Naive B cell (primary cell): ENCODE measurements around the gene TSHZ2. TPM values are rescaled to one million over a fixed set of nuclear protein-coding genes. Genes with fewer than 3 reads are reported as not detected.

Experiments
- ATAC-seq, 2 donors: fragments of 150-1000 bp; cut with Tn5 transposase; 2 replicates each; pipeline ENCODE4 v1.10.0; 2021; ENCODE audit warnings: low read depth in 2 of 2, mild to moderate bottlenecking in 2 of 2, moderate library complexity in 2 of 2
- DNase-seq: peaks from one replicate; pipeline ENCODE4 v3.0.0; 2022
- H3K27ac Mint-ChIP-seq, 6 donors: one replicate each; pipeline ENCODE4 v1.8.0; 2020 to 2022; ENCODE audit warnings: mild to moderate bottlenecking in 6 of 6, mixed read lengths in 6 of 6, moderate library complexity in 5 of 6, inconsistent platforms in 2 of 6
- H3K27me3 Mint-ChIP-seq, 3 donors: one replicate each; pipeline ENCODE4 v1.8.0; 2021 to 2022; ENCODE audit warnings: mixed read lengths in 3 of 3, mild to moderate bottlenecking in 1 of 3
- H3K36me3 Mint-ChIP-seq, 2 donors: one replicate each; pipeline ENCODE4 v1.8.0; 2020 to 2022; ENCODE audit warnings: mixed read lengths in 2 of 2, inconsistent platforms in 1 of 2, mild to moderate bottlenecking in 1 of 2
- H3K4me1 Mint-ChIP-seq, 3 donors: one replicate each; pipeline ENCODE4 v1.8.0; 2020 to 2022; ENCODE audit warnings: mixed read lengths in 3 of 3, inconsistent platforms in 1 of 3, mild to moderate bottlenecking in 1 of 3, moderate library complexity in 1 of 3
- H3K4me3 Mint-ChIP-seq, 8 donors: one replicate each; pipeline ENCODE4 v1.8.0; 2020 to 2022; ENCODE audit warnings: mild to moderate bottlenecking in 8 of 8, mixed read lengths in 8 of 8, moderate library complexity in 8 of 8, inconsistent platforms in 2 of 8
- H3K9me3 Mint-ChIP-seq, 7 donors: one replicate each; pipeline ENCODE4 v1.8.0; 2020 to 2022; ENCODE audit warnings: mixed read lengths in 7 of 7, mild to moderate bottlenecking in 5 of 7, inconsistent platforms in 2 of 7, moderate library complexity in 1 of 7
- polyA plus RNA-seq, 6 donors: library from polyadenylated mRNA; unstranded; fragments of 300-500 nt; fragmentation: Illumina TruSeq; gene quantifications; one replicate each; pipeline ENCODE4 v1.2.3, GENCODE V29; 2021; ENCODE audit warnings: low read depth in 6 of 6

The TSHZ2 gene
- polyA plus RNA-seq, 6 donors from 2014 or later = 0.04 to 0.32 (median 0.13) TPM; not detected in 2

DNA sequence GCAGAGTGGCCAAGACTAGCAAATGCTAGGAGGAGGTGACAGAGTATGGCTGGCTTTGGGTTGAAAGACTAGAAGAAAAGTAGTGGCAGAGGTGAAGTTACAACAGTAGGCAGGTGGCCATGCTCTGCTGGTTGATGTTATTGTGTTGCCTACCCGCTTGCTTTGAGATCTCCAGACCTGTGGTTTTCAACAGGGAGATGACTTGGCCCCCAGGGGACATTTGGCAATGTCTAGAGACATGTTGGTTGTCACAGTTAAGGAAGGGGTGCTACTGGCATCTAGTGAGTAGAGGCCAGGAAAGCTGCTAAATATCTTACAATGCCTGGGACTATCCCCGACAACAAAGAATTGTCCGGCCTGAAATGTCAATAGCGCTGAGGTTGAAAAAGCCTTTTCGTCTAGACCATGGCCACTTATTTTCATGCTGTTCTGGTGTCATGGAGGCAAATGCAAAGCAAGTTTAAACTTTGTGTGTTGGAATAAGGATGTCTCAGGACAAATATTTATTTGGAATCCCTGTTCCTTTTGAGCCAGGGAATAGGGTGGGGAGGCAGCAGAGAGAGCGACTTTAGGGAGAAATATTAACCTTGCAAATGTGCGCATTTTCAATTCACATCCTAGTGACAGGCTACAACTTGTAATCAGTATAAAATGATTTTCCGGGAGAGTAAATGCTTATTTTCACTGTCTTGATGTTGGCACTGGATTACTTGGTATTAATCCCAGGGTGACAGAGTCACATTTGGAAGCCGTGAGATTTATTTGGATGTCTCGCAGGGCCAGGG lies 417.6 kb downstream of the TSHZ2 start:
- DNase-seq (no peak), ATAC-seq (no peak)
- Mint-ChIP-seq H3K9me3 (peaks cover 0 to 3% (median 0%) of the 10 kb centered on the region in 7 donors), H3K27ac (no peak overlapping the region), H3K4me3 (no peak overlapping the region), H3K27me3 (peaks cover 11 to 33% (median 22%) of the 10 kb centered on the region in 3 donors), H3K4me1 (no peaks in the 10 kb centered on the region), H3K36me3 (no peaks in the 10 kb centered on the region)

- Mint-ChIP-seq H3K27me3 (peaks cover 22 to 44% (median 31%) of the 10 kb centered on the region in 3 donors), H3K4me3 (no peak overlapping the region), H3K9me3 (peaks cover 0 to 3% (median 0%) of the 10 kb centered on the region in 7 donors), H3K36me3 (no peaks in the 10 kb centered on the region), H3K27ac (no peak overlapping the region), H3K4me1 (no peaks in the 10 kb centered on the region)
- DNase-seq = no peak
- ATAC-seq = no peak
These were observed 418.6 kb downstream of the TSHZ2 start for GRCh38 chr20:53390770-53391169.

GRCh38 chr20:53394433-53394832 lies 422.3 kb downstream of the TSHZ2 start:
- H3K27me3 Mint-ChIP-seq = peaks cover 25 to 40% (median 29%) of the 10 kb centered on the region in 3 donors

DNA sequence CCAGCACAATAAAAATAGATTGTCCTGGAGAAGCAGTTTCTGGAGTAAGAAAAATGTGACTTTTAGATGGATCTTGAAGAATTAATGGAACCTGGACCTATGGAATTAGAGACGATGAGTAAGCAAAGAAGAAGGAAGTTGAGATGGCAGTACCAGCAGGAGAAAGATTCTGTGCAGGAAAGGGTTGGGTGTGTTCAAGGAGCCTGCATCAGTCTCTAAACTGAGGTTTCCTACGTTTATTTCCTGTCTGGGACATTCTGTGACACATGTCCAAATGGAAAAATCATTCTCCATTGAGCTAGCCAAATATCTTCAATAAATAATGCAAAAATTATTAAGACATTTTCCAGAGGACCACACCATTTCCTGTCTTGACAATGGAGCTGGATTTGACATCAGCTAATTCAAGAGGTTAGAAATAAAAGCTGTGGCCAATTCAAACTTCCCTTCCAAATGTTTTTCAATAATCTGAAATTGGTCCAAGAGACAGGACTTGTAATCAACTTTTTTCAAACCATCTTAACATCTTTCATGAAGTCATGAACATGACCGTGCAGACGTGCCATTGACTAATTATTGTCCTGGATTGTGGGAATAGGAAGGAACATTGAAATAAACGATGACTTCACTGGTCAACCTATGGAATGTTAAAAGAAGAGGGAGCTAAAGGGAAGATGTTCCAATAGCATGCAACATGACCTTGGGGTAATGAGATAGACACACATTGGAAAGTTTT lies 423.2 kb downstream of the TSHZ2 start:
- peaks cover 25 to 31% (median 28%) of the 10 kb centered on the region in 3 donors for H3K27me3 Mint-ChIP-seq
- H3K27ac Mint-ChIP-seq = no peak overlapping the region
- H3K4me1 Mint-ChIP-seq = no peaks in the 10 kb centered on the region
- DNase-seq (no peak), ATAC-seq (no peak)
- H3K4me3 Mint-ChIP-seq = no peak overlapping the region
- H3K9me3 Mint-ChIP-seq = peaks cover 0 to 5% (median under 1%) of the 10 kb centered on the region in 7 donors
- H3K36me3 Mint-ChIP-seq = no peaks in the 10 kb centered on the region

More at GRCh38 chr20:53394433-53394832, 422.3 kb downstream of the TSHZ2 start:
- Mint-ChIP-seq H3K36me3 (no peaks in the 10 kb centered on the region), H3K9me3 (peaks cover 0 to 3% (median 0%) of the 10 kb centered on the region in 7 donors), H3K4me1 (no peaks in the 10 kb centered on the region), H3K27ac (no peak overlapping the region), H3K4me3 (no peak overlapping the region)
- ATAC-seq = no peak
- no peak for DNase-seq

DNA sequence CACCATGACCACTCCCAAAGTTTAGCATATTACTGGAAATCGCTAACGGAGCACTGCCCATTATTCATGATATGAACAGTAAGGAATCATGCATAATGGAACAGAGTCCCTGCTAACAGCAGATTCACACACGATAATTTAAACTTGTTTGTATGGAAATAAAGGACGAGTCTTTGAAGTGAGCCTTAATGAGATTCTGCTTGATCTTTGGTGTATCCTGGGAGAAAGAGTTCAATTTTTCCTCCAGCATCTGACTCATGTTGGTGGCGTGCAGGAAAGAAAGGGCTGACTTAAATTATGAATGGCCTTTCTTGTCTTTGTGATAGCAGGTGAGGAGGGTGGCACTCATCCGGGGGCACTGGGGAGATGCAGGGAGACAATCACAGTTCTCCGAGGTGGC lies 426.9 kb downstream of the TSHZ2 start:
- ATAC-seq (no peak), DNase-seq (no peak)
- H3K9me3 Mint-ChIP-seq = peaks cover 3 to 30% (median 15%) of the 10 kb centered on the region in 7 donors
- no peak overlapping the region for H3K4me3 Mint-ChIP-seq
- H3K36me3 Mint-ChIP-seq = peaks cover 5 to 9% of the 10 kb centered on the region in 2 donors
- H3K4me1 Mint-ChIP-seq = no peaks in the 10 kb centered on the region
- H3K27me3 Mint-ChIP-seq = peaks cover 19 to 36% (median 29%) of the 10 kb centered on the region in 3 donors
- no peak overlapping the region for H3K27ac Mint-ChIP-seq

- DNase-seq (no peak), ATAC-seq (no peak)
- Mint-ChIP-seq H3K4me3 (no peak overlapping the region), H3K36me3 (peaks cover 5 to 9% of the 10 kb centered on the region in 2 donors), H3K27me3 (peaks cover 15 to 33% (median 31%) of the 10 kb centered on the region in 3 donors), H3K9me3 (peaks cover 7 to 30% (median 15%) of the 10 kb centered on the region in 7 donors), H3K4me1 (no peaks in the 10 kb centered on the region), H3K27ac (no peak overlapping the region)
These were observed 427.6 kb downstream of the TSHZ2 start for GRCh38 chr20:53399592-53400335.

DNA sequence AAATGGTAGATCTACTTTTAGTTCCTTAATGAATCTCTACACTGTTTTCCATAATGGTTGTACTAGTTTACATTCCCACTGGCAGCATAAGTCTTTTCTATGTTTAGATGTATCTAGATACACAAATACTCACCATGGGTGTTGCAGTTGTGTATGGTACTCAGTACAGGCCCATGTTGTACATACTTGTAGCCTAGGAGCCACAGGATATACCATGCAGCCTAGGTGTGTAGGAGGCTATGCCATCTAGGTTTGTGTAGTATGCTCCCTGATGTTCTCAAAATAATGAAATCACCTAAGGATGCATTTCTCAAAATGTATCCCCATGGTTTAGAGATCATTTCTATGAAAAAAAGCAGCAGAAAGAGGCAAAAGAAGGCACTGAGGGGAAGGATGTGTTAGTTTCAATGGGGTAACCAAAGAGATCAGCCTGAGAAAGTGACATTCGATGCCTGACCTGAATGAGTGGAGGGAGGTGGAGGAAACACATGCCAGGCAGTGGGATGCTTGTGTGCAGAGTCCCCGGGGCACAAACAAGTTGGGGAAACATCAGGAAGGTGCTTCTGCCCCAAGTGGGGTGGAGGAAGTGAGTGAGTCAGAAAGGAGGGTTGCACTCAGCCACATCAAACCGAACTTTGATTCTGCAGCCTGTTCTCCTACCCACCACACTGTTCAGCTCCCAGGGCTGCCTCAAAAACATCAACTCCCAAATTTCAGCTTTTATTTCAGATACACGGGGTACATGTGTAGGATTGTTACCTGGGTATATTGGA lies 430.3 kb downstream of the TSHZ2 start:
- Mint-ChIP-seq H3K4me1 (no peaks in the 10 kb centered on the region), H3K9me3 (peaks cover 4 to 30% (median 15%) of the 10 kb centered on the region in 7 donors), H3K36me3 (peaks cover 5 to 9% of the 10 kb centered on the region in 2 donors), H3K27me3 (peaks cover 9 to 43% (median 29%) of the 10 kb centered on the region in 3 donors), H3K27ac (no peak overlapping the region), H3K4me3 (no peak overlapping the region)
- DNase-seq (no peak), ATAC-seq (no peak)

GRCh38 chr20:53403029-53403428 lies 430.9 kb downstream of the TSHZ2 start:
- Mint-ChIP-seq H3K27ac (no peak overlapping the region), H3K27me3 (peaks cover 10 to 47% (median 30%) of the 10 kb centered on the region in 3 donors), H3K4me3 (no peak overlapping the region), H3K36me3 (peaks cover 5 to 9% of the 10 kb centered on the region in 2 donors), H3K9me3 (peaks cover 4 to 30% (median 15%) of the 10 kb centered on the region in 7 donors), H3K4me1 (no peaks in the 10 kb centered on the region)
- DNase-seq (no peak), ATAC-seq (no peak)

DNA sequence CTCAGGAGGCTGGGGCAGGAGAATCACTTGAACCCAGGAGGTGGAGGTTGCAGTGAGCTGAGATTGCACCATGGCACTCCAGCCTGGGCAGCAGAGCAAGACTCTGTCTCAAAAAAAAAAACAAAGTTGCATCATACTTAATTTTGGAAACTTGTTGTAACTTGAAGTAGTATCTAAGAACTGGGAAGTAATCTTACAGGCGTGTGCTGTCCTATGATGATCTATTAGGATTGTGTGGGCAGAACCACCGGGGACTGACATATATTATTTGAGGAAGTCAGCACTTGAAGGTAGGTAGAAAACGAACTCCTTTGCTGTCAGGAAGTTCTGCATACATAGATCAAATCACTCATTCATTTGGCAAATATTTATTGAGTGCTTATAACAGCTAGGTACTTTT lies 433.0 kb downstream of the TSHZ2 start:
- Mint-ChIP-seq H3K27ac (no peak overlapping the region), H3K27me3 (peaks cover 18 to 52% (median 24%) of the 10 kb centered on the region in 3 donors), H3K4me3 (no peak overlapping the region), H3K9me3 (peaks cover 4 to 30% (median 15%) of the 10 kb centered on the region in 7 donors), H3K4me1 (no peaks in the 10 kb centered on the region), H3K36me3 (peaks cover 9% of the 10 kb centered on the region in 2 donors)
- ATAC-seq = no peak
- DNase-seq = no peak

GRCh38 chr20:53406580-53406979 lies 434.4 kb downstream of the TSHZ2 start:
- Mint-ChIP-seq H3K9me3 (peaks cover 3 to 21% (median 13%) of the 10 kb centered on the region in 7 donors), H3K27ac (no peak overlapping the region), H3K36me3 (peaks cover 9% of the 10 kb centered on the region in 2 donors), H3K4me1 (no peaks in the 10 kb centered on the region), H3K4me3 (no peak overlapping the region), H3K27me3 (peaks cover 17 to 52% (median 18%) of the 10 kb centered on the region in 3 donors)
- DNase-seq (no peak), ATAC-seq (no peak)

GRCh38 chr20:53408691-53409446 lies 436.7 kb downstream of the TSHZ2 start:
- Mint-ChIP-seq H3K4me3 (no peak overlapping the region), H3K4me1 (peaks cover 0 to 10% (median 6%) of the 10 kb centered on the region in 3 donors), H3K27me3 (peaks cover 11 to 41% (median 14%) of the 10 kb centered on the region in 3 donors), H3K9me3 (peaks cover 0 to 4% (median 0%) of the 10 kb centered on the region in 7 donors), H3K27ac (no peak overlapping the region), H3K36me3 (peaks cover 0 to 4% of the 10 kb centered on the region in 2 donors)
- DNase-seq (no peak), ATAC-seq (no peak)

DNA sequence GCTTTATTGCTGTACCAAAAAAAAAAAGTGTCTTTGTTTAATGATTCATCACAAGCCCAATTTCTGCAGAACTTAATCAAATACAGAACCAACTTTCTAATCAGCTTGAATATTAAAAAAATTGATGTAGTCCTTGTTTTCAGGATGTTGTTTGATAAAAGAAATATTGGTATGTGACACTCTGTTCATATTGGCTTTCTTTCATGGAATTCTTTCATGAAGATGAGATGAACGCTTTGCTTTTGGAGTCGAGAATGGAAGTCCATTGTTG lies 437.2 kb downstream of the TSHZ2 start:
- Mint-ChIP-seq H3K9me3 (peaks cover 0 to 2% (median 0%) of the 10 kb centered on the region in 7 donors), H3K4me1 (peaks cover 0 to 10% (median 6%) of the 10 kb centered on the region in 3 donors), H3K27ac (no peak overlapping the region), H3K36me3 (peaks cover 0 to 4% of the 10 kb centered on the region in 2 donors), H3K4me3 (no peak overlapping the region), H3K27me3 (peaks cover 11 to 37% (median 14%) of the 10 kb centered on the region in 3 donors)
- no peak for DNase-seq
- no peak for ATAC-seq
